Calu3 (cell line): ENCODE measurements around the gene PRDM10. TPM values are rescaled to one million over a fixed set of nuclear protein-coding genes. Genes with fewer than 3 reads are reported as not detected.
"Not testable (repeated sequence)": the region's sequence is repeated elsewhere in the genome, so short reads cannot be mapped to it uniquely, and the experiment has no call there.

Source experiments
- BruUV-seq: library from RNA; stranded (reverse); fragments of 400-500 nt; replicated peaks from 2 replicates; lab custom pipeline; 2021; lab: Mats Ljungman, UMichigan
- CTCF ChIA-PET: fragments of 300-600 bp; sonication (Branson Sonifier 250); formaldehyde crosslinking; loops from one replicate; lab custom pipeline; 2022; ENCODE audit warnings: antibody characterized with exemption; lab: Charles Lee
- DNase-seq: peaks from one replicate; pipeline ENCODE4 v3.0.0; 2022
- H3K27ac Mint-ChIP-seq: one replicate; pipeline ENCODE4 v1.8.0; 2022; ENCODE audit warnings: mixed read lengths; ENCODE audit not compliant: unreplicated experiment
- H3K27me3 Mint-ChIP-seq: one replicate; pipeline ENCODE4 v1.8.0; 2022; ENCODE audit warnings: mixed read lengths; ENCODE audit not compliant: unreplicated experiment
- H3K36me3 Mint-ChIP-seq: one replicate; pipeline ENCODE4 v1.8.0; 2022; ENCODE audit warnings: mild to moderate bottlenecking, moderate library complexity, mixed read lengths; ENCODE audit not compliant: insufficient read depth, unreplicated experiment
- H3K4me1 Mint-ChIP-seq: one replicate; pipeline ENCODE4 v1.8.0; 2022; ENCODE audit warnings: mild to moderate bottlenecking, low read depth, mixed read lengths; ENCODE audit not compliant: unreplicated experiment
- H3K4me3 Mint-ChIP-seq: one replicate; pipeline ENCODE4 v1.8.0; 2022; ENCODE audit warnings: mild to moderate bottlenecking, low read depth, moderate library complexity, mixed read lengths; ENCODE audit not compliant: unreplicated experiment
- H3K9me3 Mint-ChIP-seq: one replicate; pipeline ENCODE4 v1.8.0; 2022; ENCODE audit warnings: low read depth, mixed read lengths; ENCODE audit not compliant: unreplicated experiment
- CTCF ChIP-seq: fragments of 200-600 bp; IDR thresholded peaks from one replicate; pipeline ENCODE4 v1.8.0; 2022; ENCODE audit warnings: antibody characterized with exemption; ENCODE audit not compliant: unreplicated experiment
- intact Hi-C: fragments of 100-400 bp; cut with micrococcal nuclease; formaldehyde crosslinking; loops from one replicate; pipeline ENCODE4 v1.10.0; 2022; ENCODE audit not compliant: unreplicated experiment
- total RNA-seq: library from RNA; stranded (reverse); gene quantifications from 2 replicates; pipeline ENCODE4 v1.2.3, GENCODE V29; 2022

PRDM10 gene
- total RNA-seq, 1 experiment from 2014 or later = 8.1 TPM

DNA sequence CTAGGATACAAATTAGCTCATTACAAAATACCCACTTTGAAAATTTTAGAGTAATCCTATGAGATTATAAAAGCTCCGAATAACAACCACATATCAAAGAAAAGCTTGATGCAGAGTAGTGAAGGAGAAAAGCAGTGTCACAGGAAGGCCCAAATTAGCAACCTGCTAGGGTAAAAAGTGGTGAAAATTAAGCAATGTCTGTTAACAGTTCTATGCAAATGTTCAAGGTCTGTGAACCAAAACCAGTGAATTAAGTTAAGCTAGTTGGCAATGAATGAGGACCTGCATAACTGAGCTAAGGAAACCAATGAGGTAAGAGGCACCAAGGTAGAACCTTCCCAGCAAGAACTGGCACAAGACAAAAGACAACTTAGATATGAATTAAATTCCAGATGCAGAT, 29.6 kb downstream of the PRDM10 start:
- no peak overlapping the region for H3K27ac Mint-ChIP-seq
- no peak for TF ChIP-seq CTCF
- intact Hi-C loops = no loop called here

DNA sequence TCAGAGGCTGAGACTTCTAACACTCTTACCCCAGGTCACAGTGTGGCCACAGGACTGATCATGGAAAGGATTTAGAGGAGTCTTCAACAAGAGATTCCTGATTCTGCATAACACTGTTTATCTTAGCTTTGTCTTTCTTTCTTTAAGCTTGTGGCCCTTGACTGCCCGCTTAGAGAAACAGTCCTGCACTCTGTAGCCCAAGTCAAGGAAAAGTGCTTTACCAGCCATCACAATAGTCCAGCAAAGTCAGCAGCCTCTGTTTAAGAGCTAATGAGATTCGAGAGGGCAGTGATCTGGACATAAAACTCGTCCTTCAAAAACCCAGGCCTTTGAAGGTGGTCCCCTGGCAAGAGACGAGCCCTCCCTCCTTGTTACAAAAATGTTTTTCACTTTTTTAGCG, 30.0 kb downstream of the PRDM10 start:
- Mint-ChIP-seq H3K9me3 (no peaks in the 10 kb centered on the region), H3K27ac (no peak overlapping the region), H3K36me3 (no peaks in the 10 kb centered on the region), H3K4me3 (no peak overlapping the region), H3K27me3 (no peaks in the 10 kb centered on the region), H3K4me1 (peaks cover 17% of the 10 kb centered on the region)
- intact Hi-C loops = no loop called here
- no peak for TF ChIP-seq CTCF
- no TSS peak for BruUV-seq
- DNase-seq = no peak
- CTCF ChIA-PET = no interaction called here

More for the DNA sequence above, 29.6 kb downstream of the PRDM10 start:
- Mint-ChIP-seq H3K4me3 (no peak overlapping the region), H3K27me3 (no peaks in the 10 kb centered on the region), H3K36me3 (no peaks in the 10 kb centered on the region), H3K9me3 (no peaks in the 10 kb centered on the region), H3K4me1 (peaks cover 14% of the 10 kb centered on the region)
- CTCF ChIA-PET = no interaction called here
- no TSS peak for BruUV-seq
- DNase-seq = no peak

GRCh38 chr11:129971856-129972255, 30.8 kb downstream of the PRDM10 start:
- H3K4me3 Mint-ChIP-seq, H3K9me3 Mint-ChIP-seq, H3K27me3 Mint-ChIP-seq, H3K27ac Mint-ChIP-seq, CTCF ChIA-PET, intact Hi-C loops, DNase-seq, H3K36me3 Mint-ChIP-seq, BruUV-seq: not testable (repeated sequence)
- H3K4me1 Mint-ChIP-seq = peaks cover 17% of the 10 kb centered on the region

DNA sequence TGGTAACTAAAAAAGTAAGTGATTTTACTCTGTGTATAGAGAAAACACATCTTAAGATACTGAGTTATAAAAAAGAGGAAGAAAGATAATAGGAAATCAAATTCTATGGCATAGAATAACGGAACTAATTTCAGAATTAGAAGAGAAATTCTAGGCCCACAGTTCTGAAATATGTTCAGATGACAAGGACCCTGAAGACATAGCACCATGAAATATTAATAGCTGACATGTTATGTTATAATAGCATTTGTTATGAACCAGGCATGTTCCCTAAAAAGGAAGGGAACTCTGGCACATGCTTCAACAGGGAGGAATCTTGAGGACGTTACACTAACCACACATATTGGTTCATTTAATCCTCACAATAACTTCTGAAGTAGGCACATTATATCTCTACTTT, 32.7 kb downstream of the PRDM10 start:
- CTCF ChIA-PET = no interaction called here
- no TSS peak for BruUV-seq
- Mint-ChIP-seq H3K27ac (no peak overlapping the region), H3K27me3 (no peaks in the 10 kb centered on the region), H3K4me3 (no peak overlapping the region), H3K36me3 (no peaks in the 10 kb centered on the region), H3K4me1 (peaks cover 17% of the 10 kb centered on the region), H3K9me3 (no peaks in the 10 kb centered on the region)
- no peak for TF ChIP-seq CTCF
- intact Hi-C loops = no loop called here
- no peak for DNase-seq

DNA sequence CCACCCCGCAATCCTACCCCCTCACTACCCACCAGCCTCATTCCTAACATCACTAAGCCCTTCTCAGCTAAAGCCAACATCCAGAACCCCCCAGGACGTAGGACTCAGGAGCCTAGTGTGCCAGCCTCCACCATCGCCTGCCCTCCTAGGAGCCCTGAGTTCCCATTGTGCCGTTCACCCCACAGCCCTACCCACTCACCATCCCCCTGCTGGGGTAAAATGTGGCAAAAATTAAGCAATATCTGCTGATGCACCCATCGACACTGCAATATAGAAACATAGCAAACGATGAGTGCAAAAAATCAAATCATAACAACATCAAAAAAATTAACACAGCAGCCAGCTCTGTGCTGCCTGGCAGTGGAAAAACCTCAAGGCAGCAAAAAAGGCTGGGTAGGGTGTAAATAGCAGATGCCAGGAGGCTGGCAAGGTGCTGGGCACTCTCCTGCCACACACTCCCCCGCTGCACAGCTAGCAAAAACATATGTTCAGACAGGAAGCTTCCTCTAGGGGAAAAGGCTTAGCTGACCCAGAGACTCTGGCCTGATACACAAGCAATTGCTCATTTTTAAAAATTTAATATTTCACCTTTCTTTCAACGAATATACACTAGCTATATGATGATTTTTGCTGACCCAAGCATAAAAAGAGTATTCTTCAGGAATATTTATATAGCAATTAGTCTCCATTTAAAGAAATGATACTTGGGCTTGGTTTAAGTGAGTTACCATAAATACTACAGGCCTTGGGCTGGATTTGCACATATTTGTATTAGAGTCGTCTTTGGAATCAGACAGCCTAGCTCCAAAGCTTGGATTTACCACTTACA, 33.8 kb downstream of the PRDM10 start:
- no peaks in the 10 kb centered on the region for H3K36me3 Mint-ChIP-seq
- CTCF ChIA-PET = no interaction called here
- intact Hi-C loops = no loop called here
- no peak for DNase-seq
- no peaks in the 10 kb centered on the region for H3K9me3 Mint-ChIP-seq
- H3K27me3 Mint-ChIP-seq = no peaks in the 10 kb centered on the region
- peaks cover 10% of the 10 kb centered on the region for H3K4me1 Mint-ChIP-seq
- BruUV-seq = no TSS peak
- H3K4me3 Mint-ChIP-seq = no peak overlapping the region
- H3K27ac Mint-ChIP-seq = no peak overlapping the region
- TF ChIP-seq CTCF = no peak
